GM13976 (cell line): ENCODE data around the gene TMEM132A.

Experiments used
- DNase-seq: peaks from one replicate; pipeline ENCODE4 v3.0.0; 2012; ENCODE audit warnings: low spot score
- in situ Hi-C: fragments of 300-500 bp; cut with MboI; formaldehyde crosslinking; loops from one replicate; pipeline ENCODE4 v1.12.0; 2022; ENCODE audit warnings: low sequenced_read_pairs, mixed read lengths, inconsistent platforms; ENCODE audit not compliant: unreplicated experiment
- TF ChIP-seq, protein P1 (sequence below): IDR thresholded peaks from 2 replicates; pipeline ENCODE4 v1.5.1; 2012; ENCODE audit warnings: borderline replicate concordance, mild to moderate bottlenecking; ENCODE audit not compliant: insufficient read depth; ENCODE audit errors: extremely low read depth, missing control alignments, control extremely low read depth

Gene TMEM132A

DNA sequence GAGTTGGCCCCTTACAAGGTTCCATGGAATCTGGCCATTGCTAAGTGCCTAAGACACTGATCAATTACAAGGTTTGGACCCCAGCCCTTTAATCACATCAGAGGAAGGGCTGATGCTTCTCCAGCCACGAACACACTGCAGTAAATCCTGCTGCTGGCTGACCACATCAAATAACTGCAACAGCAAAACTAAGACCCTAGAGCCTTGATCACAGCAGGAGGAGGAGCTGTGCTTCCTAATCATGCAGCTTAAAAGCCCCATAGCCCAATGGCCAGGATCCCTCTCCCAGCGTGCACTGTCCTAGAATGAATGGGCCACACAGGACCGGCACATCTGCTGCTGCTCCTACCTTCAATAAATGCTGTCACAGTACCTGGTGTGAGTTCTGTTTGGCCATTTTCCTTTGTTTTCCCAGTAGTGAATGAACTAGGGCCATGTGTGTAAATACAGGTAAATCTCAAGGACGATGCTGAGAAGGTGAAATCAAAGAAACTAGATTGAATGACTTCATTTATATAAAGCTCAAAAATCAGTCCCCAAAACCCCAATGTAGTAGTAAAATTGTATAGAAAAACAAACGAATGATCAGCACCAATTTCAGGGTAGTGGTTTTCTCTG lies 44.2 kb upstream of the TMEM132A start:
- in situ Hi-C loops: no loop called here
- TF ChIP-seq, protein P1, sequence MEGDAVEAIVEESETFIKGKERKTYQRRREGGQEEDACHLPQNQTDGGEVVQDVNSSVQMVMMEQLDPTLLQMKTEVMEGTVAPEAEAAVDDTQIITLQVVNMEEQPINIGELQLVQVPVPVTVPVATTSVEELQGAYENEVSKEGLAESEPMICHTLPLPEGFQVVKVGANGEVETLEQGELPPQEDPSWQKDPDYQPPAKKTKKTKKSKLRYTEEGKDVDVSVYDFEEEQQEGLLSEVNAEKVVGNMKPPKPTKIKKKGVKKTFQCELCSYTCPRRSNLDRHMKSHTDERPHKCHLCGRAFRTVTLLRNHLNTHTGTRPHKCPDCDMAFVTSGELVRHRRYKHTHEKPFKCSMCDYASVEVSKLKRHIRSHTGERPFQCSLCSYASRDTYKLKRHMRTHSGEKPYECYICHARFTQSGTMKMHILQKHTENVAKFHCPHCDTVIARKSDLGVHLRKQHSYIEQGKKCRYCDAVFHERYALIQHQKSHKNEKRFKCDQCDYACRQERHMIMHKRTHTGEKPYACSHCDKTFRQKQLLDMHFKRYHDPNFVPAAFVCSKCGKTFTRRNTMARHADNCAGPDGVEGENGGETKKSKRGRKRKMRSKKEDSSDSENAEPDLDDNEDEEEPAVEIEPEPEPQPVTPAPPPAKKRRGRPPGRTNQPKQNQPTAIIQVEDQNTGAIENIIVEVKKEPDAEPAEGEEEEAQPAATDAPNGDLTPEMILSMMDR: no peak
- no peak for DNase-seq

DNA sequence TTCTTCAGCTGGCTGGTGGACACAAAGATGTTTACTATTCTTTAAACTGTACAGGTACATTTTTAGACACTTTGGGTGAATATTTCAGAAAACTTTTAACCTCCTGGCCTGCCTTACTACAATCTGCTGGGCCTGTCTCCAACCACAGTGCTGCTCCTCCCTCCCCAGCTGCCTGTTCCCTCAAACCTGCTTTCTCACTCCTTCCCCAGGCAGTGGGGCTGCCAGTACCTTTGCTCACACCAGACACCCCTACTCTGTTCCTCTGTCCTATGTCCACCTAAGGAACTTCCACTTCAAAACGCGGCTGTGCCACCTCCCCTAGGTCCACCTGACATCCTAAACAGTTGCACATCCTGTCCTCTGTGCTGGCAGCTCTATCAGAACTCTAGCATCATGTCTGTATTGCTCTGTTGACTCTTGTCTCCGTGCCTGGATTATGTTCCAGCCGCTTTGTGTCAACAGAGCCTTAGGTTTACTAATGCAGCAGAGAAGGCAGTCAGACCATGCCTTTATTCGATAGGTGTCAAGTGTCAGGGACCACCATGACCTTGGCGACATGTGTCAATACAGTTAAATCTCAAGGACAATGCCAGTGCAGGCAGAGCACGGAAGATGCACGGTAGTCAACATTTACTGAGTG lies 43.5 kb upstream of the TMEM132A start:
- DNase-seq: no peak
- TF ChIP-seq, protein P1: no peak
- in situ Hi-C loops: no loop called here

DNA sequence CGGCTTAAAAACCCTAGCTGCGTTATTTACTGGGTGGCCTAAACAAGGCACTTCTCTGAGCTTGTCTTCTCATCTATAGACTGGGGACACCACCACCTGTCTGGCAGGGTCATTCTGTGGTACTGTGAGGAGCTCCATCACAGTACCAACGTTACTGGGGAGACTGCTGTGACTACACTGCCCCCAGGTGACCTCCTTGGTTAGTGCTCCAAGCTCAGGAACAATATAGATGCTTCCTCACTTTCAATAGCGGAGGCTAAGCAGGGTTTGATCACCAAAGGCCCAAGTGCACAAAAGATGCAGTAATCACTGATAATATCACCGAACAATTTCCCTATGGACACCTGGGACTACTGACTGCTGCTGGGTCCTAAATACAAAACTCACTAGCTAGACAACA lies 36.7 kb upstream of the TMEM132A start:
- peak; percentile 48 for DNase-seq
- TF ChIP-seq, protein P1: peak; percentile 32
- in situ Hi-C loops: no loop called here

DNA sequence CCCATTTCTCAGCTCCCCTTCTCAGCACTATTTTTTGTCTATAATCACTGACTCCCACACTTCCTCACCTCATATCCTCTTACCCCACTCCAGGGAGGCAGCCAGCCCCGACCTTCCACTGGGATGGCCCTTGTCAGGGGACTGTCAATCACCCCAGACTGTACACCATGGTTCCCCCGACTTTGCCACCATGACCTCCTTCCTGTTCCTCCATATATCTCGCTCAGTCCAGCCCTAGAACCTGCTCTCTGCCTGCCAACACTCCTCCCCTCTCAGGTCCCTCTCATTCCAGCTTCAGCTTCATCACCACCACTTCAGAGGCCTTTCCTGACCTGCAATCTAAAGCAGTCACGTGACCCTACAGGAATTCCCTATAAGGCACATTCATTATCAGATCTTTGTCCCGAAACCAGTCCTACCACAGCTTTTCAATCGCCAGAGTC lies 34.4 kb upstream of the TMEM132A start:
- in situ Hi-C loops: loop anchor here (10.0 kb wide), 2 partner anchors 55 to 115 kb away; no protein-coding TSS in a partner anchor
- TF ChIP-seq, protein P1: no peak
- no peak for DNase-seq

DNA sequence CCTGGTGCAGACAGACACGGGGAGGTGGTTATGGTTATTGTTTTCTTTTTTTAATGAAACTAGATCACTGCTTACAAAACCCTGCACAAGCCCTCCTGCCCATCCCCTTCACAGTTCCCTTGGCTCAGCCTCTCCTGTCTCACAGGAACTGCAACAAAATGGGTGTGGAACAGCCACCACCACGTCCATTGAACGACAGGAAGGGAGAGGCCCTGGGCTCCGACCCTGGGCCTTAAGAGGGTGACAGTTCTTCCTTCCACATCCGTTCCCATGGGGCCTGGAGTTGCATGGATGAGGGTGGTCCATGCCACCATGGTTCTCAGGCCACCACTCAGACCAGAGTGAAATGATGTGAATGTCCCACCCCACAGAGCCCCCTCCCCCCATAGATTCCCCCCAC lies 33.6 kb upstream of the TMEM132A start:
- in situ Hi-C loops: loop anchor here (10.0 kb wide), 2 partner anchors 56 to 116 kb away; no protein-coding TSS in a partner anchor
- TF ChIP-seq, protein P1: no peak
- no peak for DNase-seq

DNA sequence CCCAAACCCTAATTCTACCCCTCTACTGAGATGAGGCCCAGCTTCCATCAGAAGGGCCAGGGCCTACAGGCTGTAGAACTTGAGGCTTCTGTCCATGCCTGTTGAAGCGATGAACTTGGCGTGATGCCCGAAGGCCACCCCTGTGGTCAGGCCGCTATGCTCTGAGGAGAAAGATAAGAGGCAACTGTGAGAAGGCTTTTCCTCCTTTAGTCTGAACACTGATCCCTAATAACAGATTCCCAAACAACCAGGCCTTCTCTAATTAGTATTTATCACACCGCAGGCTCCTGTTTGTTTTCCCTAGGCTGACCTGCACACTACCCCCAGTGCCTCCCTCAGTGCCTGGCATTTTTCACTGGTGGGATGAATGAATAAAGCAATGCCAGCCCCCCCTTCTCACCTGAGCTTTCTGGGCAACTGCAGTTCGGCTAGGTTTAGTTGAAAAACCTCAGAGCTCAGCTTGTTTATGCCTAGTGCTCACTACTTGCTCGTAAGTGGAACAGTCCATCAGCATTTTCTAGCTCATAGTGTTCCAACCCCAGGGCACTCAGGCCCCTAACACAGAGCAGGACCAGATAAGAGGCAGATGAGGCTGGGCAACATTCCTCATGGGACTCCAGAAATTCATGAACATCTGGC lies 33.0 kb upstream of the TMEM132A start:
- in situ Hi-C loops: loop anchor here (10.0 kb wide), 2 partner anchors 56 to 116 kb away; no protein-coding TSS in a partner anchor
- TF ChIP-seq, protein P1: no peak

More for the DNA sequence above, 33.0 kb upstream of the TMEM132A start:
- no peak for DNase-seq
